HepG2 (cell line): Measurements from ENCODE around the gene CSTPP1. TPM values are rescaled to one million over a fixed set of nuclear protein-coding genes. Genes with fewer than 3 reads are reported as not detected.
A peak's percentile ranks its signal among the peaks of the same experiment; 100 is the strongest.

Experiments used
- ATAC-seq: fragments of 200-7000 bp; cut with Tn5 transposase; 3 replicates; pipeline ENCODE4 v1.9.1; 2020; ENCODE audit warnings: mild to moderate bottlenecking, moderate library complexity
- BruUV-seq: library from RNA; stranded (reverse); fragments of 400-500 nt; replicated peaks from 2 replicates; lab custom pipeline; 2021; lab: Mats Ljungman, UMichigan
- CTCF ChIA-PET: fragments of 300-600 bp; formaldehyde crosslinking; extraction: SDS; loops from one replicate; lab custom pipeline; 2021; ENCODE audit warnings: low total read pairs, inconsistent platforms, low intra/inter-chr PET ratio; lab: Yijun Ruan, JAX
- POLR2A ChIA-PET: fragments of 350-600 bp; sonication (Branson Sonifier 250); formaldehyde crosslinking; loops from one replicate; lab custom pipeline; 2020; ENCODE audit warnings: antibody characterized with exemption, inconsistent platforms; lab: Yijun Ruan, JAX
- DNase-seq: peaks from one replicate; pipeline ENCODE4 v3.0.0-alpha.2; 2015; ENCODE audit warnings: low spot score
- FAIRE-seq: peaks from 3 replicates; lab custom pipeline; 2011; peaks lifted over from hg19 to GRCh38; lab: Jason Lieb, UNC
- H2AFZ ChIP-seq: one replicate; pipeline ENCODE4 v1.6.1; 2011; ENCODE audit warnings: low read length, inconsistent platforms
- H3K27ac ChIP-seq: fragments of 300-600 bp; 3 replicates; pipeline ENCODE4 v1.8.0; 2011; ENCODE audit warnings: mixed run types, mild to moderate bottlenecking, mixed read lengths, low read length, inconsistent platforms; ENCODE audit not compliant: insufficient read depth; ENCODE audit errors: extremely low read length
- H3K27me3 ChIP-seq, 2 experiments: fragments of 200-600 bp in 1 of 2; 2 replicates in 1 of 2; 3 replicates in 1 of 2; pipeline versions ENCODE4 v1.6.0 to v1.8.0; 2011; ENCODE audit warnings: low read length in 2 of 2, mild to moderate bottlenecking in 2 of 2, moderate library complexity in 2 of 2, inconsistent platforms in 1 of 2; ENCODE audit not compliant: insufficient read depth in 2 of 2, control insufficient read depth in 1 of 2
- H3K36me3 ChIP-seq, 2 experiments: fragments of 200-600 bp in 1 of 2; replicated peaks in 1 of 2; 2 replicates in 1 of 2; 3 replicates in 1 of 2; pipeline versions ENCODE4 v1.5.1 to v1.8.0; 2011; ENCODE audit warnings: low read length in 2 of 2, inconsistent platforms in 1 of 2; ENCODE audit not compliant: insufficient read depth in 2 of 2, control insufficient read depth in 1 of 2
- H3K4me1 ChIP-seq: 2 replicates; pipeline ENCODE4 v1.5.1; 2012; ENCODE audit warnings: low read length, inconsistent platforms; ENCODE audit not compliant: insufficient read depth
- H3K4me2 ChIP-seq: 2 replicates; pipeline ENCODE4 v1.6.0; 2011; ENCODE audit warnings: low read depth, low read length, inconsistent platforms
- H3K4me3 ChIP-seq, 3 experiments: fragments of 200-600 bp in 1 of 3; sonication (generic), shearing (Covaris generic) in 1 of 3; replicated peaks in 1 of 3; 2 replicates each; pipeline ENCODE4 v1.5.1; 2011 to 2016; ENCODE audit warnings: low read length in 3 of 3, inconsistent platforms in 2 of 3, low read depth in 2 of 3, mild to moderate bottlenecking in 2 of 3, control low read depth in 1 of 3, mixed read lengths in 1 of 3; ENCODE audit not compliant: insufficient read depth in 1 of 3
- H3K79me2 ChIP-seq: one replicate; pipeline ENCODE4 v1.6.1; 2011; ENCODE audit warnings: low read length, inconsistent platforms; ENCODE audit not compliant: insufficient read depth
- H3K9ac ChIP-seq: 2 replicates; pipeline ENCODE4 v1.6.0; 2011; ENCODE audit warnings: mild to moderate bottlenecking, low read depth, low read length, inconsistent platforms; ENCODE audit not compliant: insufficient read depth
- H3K9me3 ChIP-seq: 2 replicates; pipeline ENCODE4 v1.5.1; 2012; ENCODE audit warnings: mild to moderate bottlenecking, low read length
- H4K20me1 ChIP-seq: 2 replicates; pipeline ENCODE4 v1.6.0; 2011; ENCODE audit warnings: inconsistent platforms, mild to moderate bottlenecking, low read length, moderate library complexity; ENCODE audit not compliant: insufficient read depth
- EP300 ChIP-seq, 3 experiments: sonication (generic) in 1 of 3; formaldehyde crosslinking in 1 of 3; IDR thresholded peaks; 2 replicates each; pipeline versions ENCODE4 v1.5.1 to v1.6.1; 2011 to 2020; ENCODE audit warnings: low read depth in 2 of 3, low read length in 2 of 3, borderline replicate concordance in 1 of 3, improper control_type of control experiment in 1 of 3, mild to moderate bottlenecking in 1 of 3, missing genetic modification reagents in 1 of 3, moderate library complexity in 1 of 3
- GPBP1L1 ChIP-seq: sonication (generic); formaldehyde crosslinking; IDR thresholded peaks from 2 replicates; pipeline ENCODE4 v1.5.0; 2020; ENCODE audit warnings: mild to moderate bottlenecking, missing genetic modification reagents
- HMG20A ChIP-seq: IDR thresholded peaks from 2 replicates; pipeline ENCODE4 v1.6.1; 2016; ENCODE audit warnings: borderline replicate concordance
- LCORL ChIP-seq, 2 experiments: fragments of 450-650 bp in 1 of 2; sonication (generic) in 1 of 2; formaldehyde crosslinking in 1 of 2; IDR thresholded peaks; 2 replicates each; pipeline versions ENCODE4 v1.5.0 to v1.6.1; 2017 to 2020; ENCODE audit warnings: antibody characterized with exemption in 1 of 2, missing genetic modification reagents in 1 of 2
- MAFK ChIP-seq, 2 experiments: IDR thresholded peaks in 1 of 2; conservative IDR thresholded peaks in 1 of 2; 2 replicates each; pipeline ENCODE4 v1.6.1; 2011; ENCODE audit warnings: improper control_type of control experiment in 2 of 2, low read length in 2 of 2
- MXI1 ChIP-seq: IDR thresholded peaks from 3 replicates; pipeline ENCODE4 v1.6.1; 2012; ENCODE audit warnings: low read depth, low read length, inconsistent platforms, borderline replicate concordance
- POLR2G ChIP-seq: fragments of 200-400 bp; formaldehyde crosslinking; IDR thresholded peaks from 2 replicates; pipeline ENCODE4 v1.6.1; 2018; ENCODE audit warnings: mild to moderate bottlenecking, low read depth, low read length, moderate library complexity
- RCOR2 ChIP-seq: IDR thresholded peaks from 2 replicates; pipeline ENCODE4 v1.6.1; 2016; ENCODE audit warnings: missing biosample characterization, missing genetic modification reagents
- SIX1 ChIP-seq: sonication (generic); formaldehyde crosslinking; IDR thresholded peaks from 2 replicates; pipeline ENCODE4 v1.4.0; 2020; ENCODE audit warnings: missing genetic modification reagents, borderline replicate concordance
- ZBTB2 ChIP-seq: sonication (generic); formaldehyde crosslinking; IDR thresholded peaks from 2 replicates; pipeline ENCODE4 v1.8.0; 2022; ENCODE audit warnings: low read depth, missing genetic modification reagents
- ZMYM4 ChIP-seq: sonication (generic); formaldehyde crosslinking; IDR thresholded peaks from 2 replicates; pipeline ENCODE4 v1.8.1; 2023; ENCODE audit warnings: mild to moderate bottlenecking, missing genetic modification reagents
- ZNF34 ChIP-seq: sonication (generic); formaldehyde crosslinking; IDR thresholded peaks from 2 replicates; pipeline ENCODE4 v1.4.0; 2020; ENCODE audit warnings: mild to moderate bottlenecking, missing genetic modification reagents, borderline replicate concordance
- WGBS: methylation state at CpG from one replicate; pipeline ENCODE4 v1.1.6; 2017; ENCODE audit warnings: low lambda C conversion rate; 5-methylcytosine and 5-hydroxymethylcytosine counted together
- in situ Hi-C: cut with HindIII; loops from 2 replicates; pipeline ENCODE4 v1.10.0; 2017; ENCODE audit warnings: low pct_unique_long_range_greater_than_20kb; ENCODE audit not compliant: extremely low pct_ligation_motif_present
- intact Hi-C: fragments of 100-400 bp; cut with micrococcal nuclease; formaldehyde crosslinking; loops from one replicate; pipeline ENCODE4 v1.10.0; 2022; ENCODE audit not compliant: unreplicated experiment
- polyA plus RNA-seq, 8 experiments: library from polyadenylated mRNA; depleted of rRNA in 3 of 8; stranded (reverse) in 7 of 8; unstranded in 1 of 8; fragments of >200 nt; fragmentation: Illumina TruSeq in 4 of 8; extraction: Trizol in 4 of 8; gene quantifications; 2 replicates each; pipeline versions ENCODE4 v1.2.1 to v1.2.3, GENCODE V29; 2011 to 2016; ENCODE audit warnings: low read depth in 4 of 8, missing spikeins in 1 of 8, mixed read lengths in 1 of 8; ENCODE audit not compliant: insufficient read depth in 1 of 8
- total RNA-seq, 5 experiments: library from RNA; depleted of rRNA; stranded (reverse); fragments of >200 nt; fragmentation: Illumina TruSeq; extraction: Trizol; gene quantifications; 2 replicates each; pipeline ENCODE4 v1.2.3, GENCODE V29; 2016; ENCODE audit warnings: low read depth in 1 of 5
- TF ChIP-seq, protein P1 (sequence below): sonication (generic); formaldehyde crosslinking; conservative IDR thresholded peaks from 2 replicates; pipeline ENCODE4 v1.5.0; 2020; ENCODE audit warnings: missing genetic modification reagents

CSTPP1 gene
- total and polyA plus RNA-seq, 2 of the 13 experiments (the other 11 are each of a cell fraction or from before 2014, with no cell fraction given), result 12.3 to 14.6 TPM

DNA sequence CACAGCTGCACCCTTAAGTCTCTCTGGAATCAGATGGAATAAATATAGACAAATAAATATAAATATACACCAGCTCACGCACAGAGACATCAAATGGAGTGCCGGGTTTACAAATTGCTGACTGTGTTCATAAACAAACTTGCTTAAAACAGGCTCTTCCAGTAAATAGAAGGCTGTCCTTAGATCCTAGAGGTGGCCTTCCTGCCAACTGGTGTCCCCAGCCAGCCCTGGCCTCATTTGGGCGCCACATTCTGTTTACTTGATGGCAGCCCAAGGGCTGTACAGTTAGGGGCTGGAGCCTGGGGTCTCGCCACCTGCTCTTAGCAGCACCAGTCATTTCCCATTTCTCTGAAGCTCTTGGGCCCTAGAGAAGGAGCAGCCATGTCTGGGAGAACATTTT, 219.3 kb downstream of the CSTPP1 start:
- H3K4me1 ChIP-seq, result no peaks in the 10 kb centered on the region
- BruUV-seq, result no TSS peak
- no peaks in the 10 kb centered on the region; a peak in 1 of 5 replicates for H3K27me3 ChIP-seq
- no peaks in the 10 kb centered on the region for H3K9me3 ChIP-seq
- CTCF ChIA-PET, result no interaction called here
- TF ChIP-seq MAFK (conservative IDR thresholded peaks at IDR 0.05 in 1 of 2, IDR thresholded peaks at IDR 0.05 in 1 of 2; ENCODE audit: low read length in 2 of 2) (peak in 1 of 2 experiments; percentile 41; a peak in 1 of 4 replicates), ZMYM4 (CRISPR knock-in tag) (no peak)
- ATAC-seq (no peak), DNase-seq (no peak), FAIRE-seq (no peak)
- H4K20me1 ChIP-seq, result no peaks in the 10 kb centered on the region
- no peak overlapping the region for H3K27ac ChIP-seq
- H3K9ac ChIP-seq, result no peak overlapping the region
- H3K36me3 ChIP-seq, result no peaks in the 10 kb centered on the region; a peak in 1 of 5 replicates
- no peaks in the 10 kb centered on the region for H3K79me2 ChIP-seq
- WGBS, result 95% methylated on average over 4 of the region's 4 CpGs
- H3K4me3 ChIP-seq, result no peak overlapping the region
- H3K4me2 ChIP-seq, result no peak overlapping the region
- intact Hi-C loops, result no loop called here
- H2AFZ ChIP-seq, result no peak overlapping the region
- in situ Hi-C loops, result no loop called here
- POLR2A ChIA-PET, result no interaction called here

DNA sequence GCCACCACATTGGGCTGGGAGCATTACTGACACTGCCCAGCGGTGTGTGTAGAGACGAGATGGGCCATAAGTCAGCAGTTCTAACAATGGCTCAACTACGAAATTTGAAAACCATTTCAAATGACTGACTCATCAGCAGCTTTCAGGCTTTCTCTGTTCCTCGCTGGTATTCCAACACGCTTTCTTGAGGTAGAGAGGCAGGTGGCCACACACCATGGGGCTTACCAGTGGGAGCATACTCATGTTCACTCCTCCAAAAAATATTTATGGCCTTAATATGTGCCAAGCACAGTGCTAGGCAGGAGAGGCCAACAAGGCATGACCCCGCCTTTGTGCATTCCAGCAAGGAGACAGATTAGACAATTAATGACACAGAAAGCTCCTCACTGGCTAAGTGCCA, 219.8 kb downstream of the CSTPP1 start:
- no TSS peak for BruUV-seq
- no peak overlapping the region for H3K9ac ChIP-seq
- POLR2A ChIA-PET, result no interaction called here
- H3K36me3 ChIP-seq, result no peaks in the 10 kb centered on the region; a peak in 1 of 5 replicates
- no peak overlapping the region for H3K4me2 ChIP-seq
- H3K4me3 ChIP-seq, result no peak overlapping the region
- DNase-seq (no peak), ATAC-seq (no peak), FAIRE-seq (no peak)
- H3K4me1 ChIP-seq, result peaks cover 3% of the 10 kb centered on the region; the same call in 1 of the 2 replicates
- in situ Hi-C loops, result no loop called here
- CTCF ChIA-PET, result no interaction called here
- no peak overlapping the region for H3K27ac ChIP-seq
- intact Hi-C loops, result no loop called here
- H3K27me3 ChIP-seq, result no peaks in the 10 kb centered on the region; a peak in 1 of 5 replicates
- no peaks in the 10 kb centered on the region for H3K79me2 ChIP-seq
- WGBS, result 93% methylated on average over 6 of the region's 6 CpGs
- H3K9me3 ChIP-seq, result no peaks in the 10 kb centered on the region
- no peak overlapping the region for H2AFZ ChIP-seq
- H4K20me1 ChIP-seq, result 0 out of 2 replicates have a peak, but pooled peaks cover 3% of the 10 kb centered on the region
- TF ChIP-seq GPBP1L1 (CRISPR knock-in tag) (no peak), LCORL (IDR thresholded peaks at IDR 0.05) (no peak), LCORL (CRISPR knock-in tag; IDR thresholded peaks at IDR 0.05) (no peak), HMG20A (CRISPR knock-in tag) (no peak), POLR2G (no peak), ZNF34 (CRISPR knock-in tag) (no peak), SIX1 (CRISPR knock-in tag) (no peak), MXI1 (no peak), RCOR2 (CRISPR knock-in tag) (no peak), ZBTB2 (CRISPR knock-in tag) (no peak), EP300 (IDR thresholded peaks at IDR 0.05; ENCODE audit: low read depth in 2 of 2, low read length in 2 of 2) (no peak), EP300 (CRISPR knock-in tag; IDR thresholded peaks at IDR 0.05; ENCODE audit: borderline replicate concordance) (no peak)
- TF ChIP-seq, protein P1, sequence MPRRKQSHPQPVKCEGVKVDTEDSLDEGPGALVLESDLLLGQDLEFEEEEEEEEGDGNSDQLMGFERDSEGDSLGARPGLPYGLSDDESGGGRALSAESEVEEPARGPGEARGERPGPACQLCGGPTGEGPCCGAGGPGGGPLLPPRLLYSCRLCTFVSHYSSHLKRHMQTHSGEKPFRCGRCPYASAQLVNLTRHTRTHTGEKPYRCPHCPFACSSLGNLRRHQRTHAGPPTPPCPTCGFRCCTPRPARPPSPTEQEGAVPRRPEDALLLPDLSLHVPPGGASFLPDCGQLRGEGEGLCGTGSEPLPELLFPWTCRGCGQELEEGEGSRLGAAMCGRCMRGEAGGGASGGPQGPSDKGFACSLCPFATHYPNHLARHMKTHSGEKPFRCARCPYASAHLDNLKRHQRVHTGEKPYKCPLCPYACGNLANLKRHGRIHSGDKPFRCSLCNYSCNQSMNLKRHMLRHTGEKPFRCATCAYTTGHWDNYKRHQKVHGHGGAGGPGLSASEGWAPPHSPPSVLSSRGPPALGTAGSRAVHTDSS (CRISPR knock-in tag), result no peak
